BLaER1 treated with 17β-estradiol and CSF1 and Interleukin-3, amounts not matched to agents 10 nM and 100 nM (cell line): ENCODE data around the gene KLC4.

Source experiments
- H3K27ac ChIP-seq, 11 experiments: shearing (Covaris generic); formaldehyde crosslinking; 2 replicates each; pipeline ENCODE4 v1.8.1; 2022
- H3K27me3 ChIP-seq, 11 experiments: shearing (Covaris generic); formaldehyde crosslinking; 2 replicates each; pipeline ENCODE4 v1.8.1; 2022
- H3K36me3 ChIP-seq, 11 experiments: shearing (Covaris generic); formaldehyde crosslinking; 2 replicates each; pipeline ENCODE4 v1.8.1; 2022
- H3K4me1 ChIP-seq, 10 experiments: shearing (Covaris generic); formaldehyde crosslinking; 2 replicates each; pipeline ENCODE4 v1.8.1; 2022
- H3K4me2 ChIP-seq, 11 experiments: shearing (Covaris generic); formaldehyde crosslinking; 2 replicates each; pipeline ENCODE4 v1.8.1; 2022
- H3K4me3 ChIP-seq, 10 experiments: shearing (Covaris generic); formaldehyde crosslinking; 2 replicates each; pipeline ENCODE4 v1.8.1; 2022
- H3K9ac ChIP-seq, 11 experiments: shearing (Covaris generic); formaldehyde crosslinking; 2 replicates each; pipeline ENCODE4 v1.8.1; 2022
- H3K9me3 ChIP-seq, 11 experiments: shearing (Covaris generic); formaldehyde crosslinking; replicated peaks in 1 of 11; 2 replicates each; pipeline ENCODE4 v1.8.1; 2022
- H4K20me1 ChIP-seq, 11 experiments: shearing (Covaris generic); formaldehyde crosslinking; 2 replicates each; pipeline ENCODE4 v1.8.1; 2022
- Cebpa-rat ChIP-seq, 11 experiments: shearing (Covaris generic); IDR thresholded peaks; 2 replicates each; pipeline ENCODE4 v1.8.1; 2022

Gene KLC4

GRCh38 chr6:43082806-43083655, 23.6 kb downstream of the KLC4 start:
- Histone ChIP-seq H3K27ac (peak overlapping the region in 4 of 11 experiments; percentile 12 to 38 (median 22); a peak in 1 of 22 replicates), H3K9me3 (no peaks in the 10 kb centered on the region), H3K4me1 (peaks cover 22 to 63% (median 58%) of the 10 kb centered on the region in 10 experiments), H4K20me1 (peaks cover 0 to 100% (median 81%) of the 10 kb centered on the region in 11 experiments; a peak in 16 of 22 replicates), H3K27me3 (no peaks in the 10 kb centered on the region), H3K9ac (peak overlapping the region in 3 of 11 experiments; percentile 14 to 40 (median 28); a peak in 4 of 22 replicates), H3K36me3 (peaks cover 0 to 9% (median 0%) of the 10 kb centered on the region in 11 experiments; a peak in 2 of 22 replicates), H3K4me3 (no peak overlapping the region), H3K4me2 (peak overlapping the region; percentile 6 to 54 (median 33); a peak in 17 of 22 replicates)
- TF ChIP-seq Cebpa-rat (IDR thresholded peaks at IDR 0.05): no peak

DNA sequence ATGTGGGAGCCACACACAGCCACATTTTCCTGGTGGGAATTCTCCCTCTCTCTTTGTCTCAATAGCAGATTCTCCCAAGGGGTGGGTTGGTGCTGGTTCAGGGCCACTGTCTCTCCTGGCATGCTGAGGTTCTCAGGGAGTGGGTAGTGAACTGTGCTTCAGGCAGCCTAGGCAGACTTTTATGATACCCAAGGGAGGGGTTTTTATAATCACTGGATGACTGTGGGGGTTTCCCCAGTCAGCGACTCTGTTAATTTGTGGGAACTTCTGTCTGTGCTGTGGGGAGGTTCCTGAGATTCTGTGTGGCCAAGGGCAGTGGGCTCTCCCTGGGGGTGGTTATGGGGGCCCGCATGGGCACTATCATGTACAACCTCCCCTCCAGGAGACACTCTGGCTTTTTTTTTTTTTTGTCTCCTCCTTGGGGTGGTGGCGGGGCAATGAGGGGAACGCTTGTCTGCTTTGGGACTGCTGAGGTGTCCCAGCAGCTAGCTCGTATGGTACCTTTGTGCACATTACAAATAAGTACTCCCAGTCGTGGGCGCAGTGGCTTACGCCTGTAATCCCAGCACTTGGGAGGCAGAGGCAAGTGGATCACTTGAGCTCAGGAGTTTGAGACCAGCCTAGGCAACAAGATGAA, 26.7 kb downstream of the KLC4 start:
- Histone ChIP-seq H3K27ac (peak overlapping the region in 3 of 11 experiments; percentile 6 to 26 (median 15); a peak in 3 of 22 replicates), H3K36me3 (0 out of 22 replicates have a peak, but pooled peaks cover 0 to under 1% (median 0%) of the 10 kb centered on the region in 11 experiments), H3K4me2 (peak overlapping the region; percentile 9 to 55 (median 41); a peak in 19 of 22 replicates), H3K9me3 (no peaks in the 10 kb centered on the region), H3K9ac (peak overlapping the region in 5 of 11 experiments; percentile 6 to 37 (median 13); a peak in 3 of 22 replicates), H4K20me1 (peaks cover 0 to 100% (median 91%) of the 10 kb centered on the region in 11 experiments; a peak in 17 of 22 replicates), H3K4me3 (no peak overlapping the region), H3K27me3 (no peaks in the 10 kb centered on the region), H3K4me1 (peaks cover 27 to 70% (median 64%) of the 10 kb centered on the region in 10 experiments)
- no peak for TF ChIP-seq Cebpa-rat (IDR thresholded peaks at IDR 0.05)

GRCh38 chr6:43088654-43089056, 29.2 kb downstream of the KLC4 start:
- peak overlapping the region in 6 of 11 experiments; percentile 16 to 40 (median 28); a peak in 6 of 22 replicates for H3K4me2 ChIP-seq
- H4K20me1 ChIP-seq: peaks cover 0 to 100% (median 85%) of the 10 kb centered on the region in 11 experiments; a peak in 17 of 22 replicates
- no peaks in the 10 kb centered on the region for H3K9me3 ChIP-seq
- TF ChIP-seq Cebpa-rat (IDR thresholded peaks at IDR 0.05): no peak
- H3K9ac ChIP-seq: no peak overlapping the region; a peak in 1 of 22 replicates
- H3K4me1 ChIP-seq: peaks cover 21 to 60% (median 51%) of the 10 kb centered on the region in 10 experiments
- no peak overlapping the region for H3K4me3 ChIP-seq
- H3K27ac ChIP-seq: no peak overlapping the region
- H3K27me3 ChIP-seq: no peaks in the 10 kb centered on the region
- H3K36me3 ChIP-seq: 0 out of 22 replicates have a peak, but pooled peaks cover 0 to 4% (median 0%) of the 10 kb centered on the region in 11 experiments

GRCh38 chr6:43089467-43089866, 30.0 kb downstream of the KLC4 start:
- Histone ChIP-seq H3K27ac (0 out of 22 replicates have a peak overlapping the region, but pooled peaks of 2 of the 11 experiments have one; percentile 7 to 11), H3K36me3 (0 out of 22 replicates have a peak, but pooled peaks cover 0 to 6% (median 0%) of the 10 kb centered on the region in 11 experiments), H3K9me3 (no peaks in the 10 kb centered on the region), H3K4me3 (no peak overlapping the region), H3K27me3 (no peaks in the 10 kb centered on the region), H3K4me1 (peaks cover 20 to 63% (median 50%) of the 10 kb centered on the region in 10 experiments), H4K20me1 (peaks cover 0 to 99% (median 81%) of the 10 kb centered on the region in 11 experiments; a peak in 17 of 22 replicates), H3K9ac (peak overlapping the region in 5 of 11 experiments; percentile 0 to 40 (median 17); a peak in 5 of 22 replicates), H3K4me2 (peak overlapping the region in 6 of 11 experiments; percentile 1 to 40 (median 27); a peak in 8 of 22 replicates)
- no peak for TF ChIP-seq Cebpa-rat (IDR thresholded peaks at IDR 0.05)

DNA sequence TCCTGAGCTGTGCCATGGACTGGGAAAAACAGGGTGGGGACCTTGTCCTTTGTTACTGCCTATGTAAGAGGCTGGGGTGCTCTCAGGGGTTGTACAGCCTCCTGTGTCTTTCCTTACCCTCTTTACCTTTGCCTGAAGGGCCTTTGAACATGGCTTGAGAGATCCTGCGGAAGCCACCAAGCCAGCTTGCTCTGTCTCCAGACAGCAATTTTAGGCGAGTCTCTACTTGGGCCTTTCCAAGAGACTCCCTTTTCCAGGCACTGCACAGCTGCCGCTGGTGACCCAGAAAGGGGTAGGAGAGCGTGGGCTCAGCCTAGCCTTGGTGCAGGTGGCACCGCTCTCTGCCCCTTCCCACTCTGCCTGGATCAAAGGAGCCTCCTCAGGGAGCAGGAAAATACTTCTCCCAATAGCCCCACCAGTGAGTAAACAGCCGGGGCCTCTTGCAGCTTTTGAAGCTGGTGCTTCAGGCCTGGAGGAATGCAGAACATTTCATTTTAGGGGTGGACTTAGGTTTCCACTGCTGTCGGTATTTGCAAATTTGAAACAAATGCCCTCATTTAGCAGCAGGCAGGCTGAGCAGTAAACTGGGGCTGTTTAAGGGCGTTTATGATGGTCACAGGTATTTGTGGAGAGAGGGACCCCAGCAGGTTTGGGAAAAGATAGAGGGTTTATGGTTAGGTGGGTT, 30.6 kb downstream of the KLC4 start:
- TF ChIP-seq Cebpa-rat (IDR thresholded peaks at IDR 0.05): no peak
- H3K4me2 ChIP-seq: peak overlapping the region in 10 of 11 experiments; percentile 4 to 40 (median 28); a peak in 13 of 22 replicates
- H3K9ac ChIP-seq: peak overlapping the region in 3 of 11 experiments; percentile 16 to 23 (median 17); a peak in 3 of 22 replicates
- no peaks in the 10 kb centered on the region for H3K27me3 ChIP-seq
- H3K4me1 ChIP-seq: peaks cover 20 to 61% (median 48%) of the 10 kb centered on the region in 10 experiments
- no peak overlapping the region for H3K4me3 ChIP-seq
- H3K36me3 ChIP-seq: 0 out of 22 replicates have a peak, but pooled peaks cover 0 to 6% (median 0%) of the 10 kb centered on the region in 11 experiments
- H3K27ac ChIP-seq: 0 out of 22 replicates have a peak overlapping the region, but pooled peaks of 2 of the 11 experiments have one; percentile 7 to 11
- H3K9me3 ChIP-seq: no peaks in the 10 kb centered on the region
- peaks cover 0 to 98% (median 77%) of the 10 kb centered on the region in 11 experiments; a peak in 17 of 22 replicates for H4K20me1 ChIP-seq

DNA sequence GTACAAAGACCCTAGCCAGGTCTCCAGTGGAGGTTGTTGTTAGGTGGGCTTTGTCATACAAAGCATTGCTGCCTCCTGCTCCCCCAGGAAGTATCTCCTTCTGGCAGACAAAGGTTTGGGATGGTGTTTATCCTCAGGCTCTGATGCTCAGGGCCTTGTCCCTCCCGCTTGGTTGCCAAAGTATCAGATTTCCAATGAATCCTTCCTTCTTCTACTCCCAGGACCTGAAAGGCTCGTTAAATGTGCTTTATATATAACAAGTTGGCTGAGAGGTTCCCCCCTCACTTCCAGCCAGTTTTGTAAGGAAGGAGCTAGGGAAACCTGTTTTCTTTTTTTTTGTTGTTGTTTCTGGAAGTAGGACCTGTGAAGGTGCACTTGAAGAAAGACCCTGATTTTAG, 31.1 kb downstream of the KLC4 start:
- Histone ChIP-seq H3K9me3 (no peaks in the 10 kb centered on the region), H3K4me2 (peak overlapping the region in 10 of 11 experiments; percentile 4 to 37 (median 28); a peak in 13 of 22 replicates), H4K20me1 (peaks cover 0 to 98% (median 72%) of the 10 kb centered on the region in 11 experiments; a peak in 17 of 22 replicates), H3K4me1 (peaks cover 18 to 59% (median 47%) of the 10 kb centered on the region in 10 experiments), H3K4me3 (no peak overlapping the region), H3K36me3 (0 out of 22 replicates have a peak, but pooled peaks cover 0 to 6% (median 0%) of the 10 kb centered on the region in 11 experiments), H3K27me3 (no peaks in the 10 kb centered on the region), H3K27ac (peak overlapping the region in 1 of 11 experiments; percentile 24; a peak in 4 of 22 replicates), H3K9ac (peak overlapping the region in 3 of 11 experiments; percentile 4 to 28 (median 17); a peak in 2 of 22 replicates)
- TF ChIP-seq Cebpa-rat (IDR thresholded peaks at IDR 0.05): no peak

DNA sequence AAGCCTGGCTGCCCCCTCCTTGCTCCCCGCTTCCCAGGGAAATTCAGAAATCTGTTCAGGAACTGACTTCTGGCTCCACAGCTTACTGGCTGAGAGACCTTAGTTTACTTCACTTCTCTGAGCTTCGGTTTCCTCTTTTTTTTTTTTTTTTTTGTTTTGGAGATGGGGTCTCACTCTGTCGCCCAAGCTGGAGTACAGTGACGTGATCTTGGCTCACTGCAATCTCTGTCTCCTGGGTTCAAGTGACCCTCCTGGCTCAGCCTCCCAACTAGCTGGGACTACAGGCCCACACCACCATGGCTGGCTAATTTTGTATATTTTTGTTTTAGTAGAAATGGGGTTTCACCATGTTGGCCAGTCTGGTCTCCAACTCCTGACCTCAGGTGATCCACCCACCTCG, 31.6 kb downstream of the KLC4 start:
- no peaks in the 10 kb centered on the region for H3K9me3 ChIP-seq
- no peaks in the 10 kb centered on the region for H3K27me3 ChIP-seq
- no peak for TF ChIP-seq Cebpa-rat (IDR thresholded peaks at IDR 0.05)
- H3K4me3 ChIP-seq: no peak overlapping the region
- H3K27ac ChIP-seq: peak overlapping the region in 1 of 11 experiments; percentile 24; a peak in 4 of 22 replicates
- peak overlapping the region in 10 of 11 experiments; percentile 4 to 37 (median 28); a peak in 13 of 22 replicates for H3K4me2 ChIP-seq
- peaks cover 16 to 59% (median 47%) of the 10 kb centered on the region in 10 experiments for H3K4me1 ChIP-seq
- H3K36me3 ChIP-seq: 0 out of 22 replicates have a peak, but pooled peaks cover 0 to 6% (median 0%) of the 10 kb centered on the region in 11 experiments
- peak overlapping the region in 3 of 11 experiments; percentile 4 to 28 (median 17); a peak in 2 of 22 replicates for H3K9ac ChIP-seq
- H4K20me1 ChIP-seq: peaks cover 0 to 98% (median 74%) of the 10 kb centered on the region in 11 experiments; a peak in 17 of 22 replicates
